ENCODE measurements around the gene DOCK2. TPM values are rescaled to one million over a fixed set of nuclear protein-coding genes. Genes with fewer than 3 reads are reported as not detected.
A peak's percentile ranks its signal among the peaks of the same experiment; 100 is the strongest.

The DOCK2 gene
- total and polyA plus RNA-seq, 9 of the 15 experiments (the other 6 are each of a cell fraction or from before 2014, with no cell fraction given) = 4.5 to 42.6 (median 20.5) TPM

DNA sequence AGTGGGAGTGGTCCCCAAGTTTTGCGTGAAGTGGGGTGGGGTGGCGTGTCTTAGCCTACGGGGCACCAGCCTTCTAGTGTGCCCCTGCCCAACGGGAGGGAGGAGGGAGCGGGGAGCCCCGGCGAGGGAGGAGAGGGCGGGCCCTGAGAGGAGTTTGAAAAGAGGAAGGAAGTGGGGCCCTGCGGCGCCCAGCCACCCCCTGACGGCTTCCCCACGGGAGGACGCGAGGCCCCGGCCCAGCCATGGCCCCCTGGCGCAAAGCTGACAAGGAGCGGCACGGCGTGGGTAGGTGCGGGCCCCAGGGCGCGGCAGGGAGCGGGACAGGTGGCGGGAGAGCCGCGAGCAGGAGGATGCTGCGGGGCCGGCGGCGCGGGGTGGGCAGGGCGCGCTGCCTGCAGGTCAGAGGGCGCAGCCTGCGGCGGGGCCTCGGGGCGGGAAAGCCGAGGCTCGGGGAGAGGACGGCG is at the start of gene DOCK2 (continued):
- TF ChIP-seq NFIX (CRISPR knock-in tag; IDR thresholded peaks at IDR 0.05; ENCODE audit: low read depth) = no peak
- TF ChIP-seq ZNF347 (CRISPR knock-in tag; IDR thresholded peaks at IDR 0.05; ENCODE audit: low read depth) = no peak
- no peak for TF ChIP-seq KLF16 (IDR thresholded peaks at IDR 0.05)
- TF ChIP-seq ZBTB5 (IDR thresholded peaks at IDR 0.05) = no peak
- TF ChIP-seq MECOM (CRISPR knock-in tag; IDR thresholded peaks at IDR 0.05) = no peak
- no peak for TF ChIP-seq ZNF212 (CRISPR knock-in tag; IDR thresholded peaks at IDR 0.05)
- peak; percentile 85 for TF ChIP-seq ZNF263 (CRISPR knock-in tag; IDR thresholded peaks at IDR 0.05; ENCODE audit: borderline replicate concordance)
- TF ChIP-seq CCNT2 (IDR thresholded peaks at IDR 0.05; ENCODE audit: borderline replicate concordance, extremely low read depth, insufficient read length, low read depth, low read length) = peak; percentile 36
- TF ChIP-seq, protein P1, sequence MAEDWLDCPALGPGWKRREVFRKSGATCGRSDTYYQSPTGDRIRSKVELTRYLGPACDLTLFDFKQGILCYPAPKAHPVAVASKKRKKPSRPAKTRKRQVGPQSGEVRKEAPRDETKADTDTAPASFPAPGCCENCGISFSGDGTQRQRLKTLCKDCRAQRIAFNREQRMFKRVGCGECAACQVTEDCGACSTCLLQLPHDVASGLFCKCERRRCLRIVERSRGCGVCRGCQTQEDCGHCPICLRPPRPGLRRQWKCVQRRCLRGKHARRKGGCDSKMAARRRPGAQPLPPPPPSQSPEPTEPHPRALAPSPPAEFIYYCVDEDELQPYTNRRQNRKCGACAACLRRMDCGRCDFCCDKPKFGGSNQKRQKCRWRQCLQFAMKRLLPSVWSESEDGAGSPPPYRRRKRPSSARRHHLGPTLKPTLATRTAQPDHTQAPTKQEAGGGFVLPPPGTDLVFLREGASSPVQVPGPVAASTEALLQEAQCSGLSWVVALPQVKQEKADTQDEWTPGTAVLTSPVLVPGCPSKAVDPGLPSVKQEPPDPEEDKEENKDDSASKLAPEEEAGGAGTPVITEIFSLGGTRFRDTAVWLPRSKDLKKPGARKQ (CRISPR knock-in tag; IDR thresholded peaks at IDR 0.05) = no peak
- no peak for TF ChIP-seq STAG1 (CRISPR knock-in tag; IDR thresholded peaks at IDR 0.05; ENCODE audit: borderline replicate concordance)
- no peak for TF ChIP-seq RBM39 (optimal IDR thresholded peaks at IDR 0.05; ENCODE audit: low read depth, low read length)
- no peak for TF ChIP-seq ZNF445 (CRISPR knock-in tag; IDR thresholded peaks at IDR 0.05; ENCODE audit: low read depth)
- no peak for TF ChIP-seq NBN (IDR thresholded peaks at IDR 0.05; ENCODE audit: low read depth)
- TF ChIP-seq GATA2 (CRISPR knock-in tag; IDR thresholded peaks at IDR 0.05) = no peak
- no peak for TF ChIP-seq POLR2H (tag; IDR thresholded peaks at IDR 0.05; ENCODE audit: low read depth)
- TF ChIP-seq, protein P2, sequence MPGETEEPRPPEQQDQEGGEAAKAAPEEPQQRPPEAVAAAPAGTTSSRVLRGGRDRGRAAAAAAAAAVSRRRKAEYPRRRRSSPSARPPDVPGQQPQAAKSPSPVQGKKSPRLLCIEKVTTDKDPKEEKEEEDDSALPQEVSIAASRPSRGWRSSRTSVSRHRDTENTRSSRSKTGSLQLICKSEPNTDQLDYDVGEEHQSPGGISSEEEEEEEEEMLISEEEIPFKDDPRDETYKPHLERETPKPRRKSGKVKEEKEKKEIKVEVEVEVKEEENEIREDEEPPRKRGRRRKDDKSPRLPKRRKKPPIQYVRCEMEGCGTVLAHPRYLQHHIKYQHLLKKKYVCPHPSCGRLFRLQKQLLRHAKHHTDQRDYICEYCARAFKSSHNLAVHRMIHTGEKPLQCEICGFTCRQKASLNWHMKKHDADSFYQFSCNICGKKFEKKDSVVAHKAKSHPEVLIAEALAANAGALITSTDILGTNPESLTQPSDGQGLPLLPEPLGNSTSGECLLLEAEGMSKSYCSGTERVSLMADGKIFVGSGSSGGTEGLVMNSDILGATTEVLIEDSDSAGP (CRISPR knock-in tag; IDR thresholded peaks at IDR 0.05) = no peak
- no peak for TF ChIP-seq KDM1A (IDR thresholded peaks at IDR 0.05)
- 0 out of 2 replicates have a peak, but pooled peaks have one; percentile 7 for TF ChIP-seq E2F4 (CRISPR knock-in tag; IDR thresholded peaks at IDR 0.05; ENCODE audit: low read depth)
- no peak for TF ChIP-seq ZNF12 (CRISPR knock-in tag; IDR thresholded peaks at IDR 0.05)
- no peak for TF ChIP-seq C11orf30 (IDR thresholded peaks at IDR 0.05; ENCODE audit: low read depth)
- TF ChIP-seq TARDBP (IDR thresholded peaks at IDR 0.05) = no peak
- TF ChIP-seq RFX7 (CRISPR knock-in tag; IDR thresholded peaks at IDR 0.05) = no peak
- no peak for TF ChIP-seq POLR2B (IDR thresholded peaks at IDR 0.05; ENCODE audit: low read depth, partially characterized antibody)
- TF ChIP-seq ZNF324 (CRISPR knock-in tag; IDR thresholded peaks at IDR 0.05) = no peak
- TF ChIP-seq MEF2A (IDR thresholded peaks at IDR 0.05; ENCODE audit: control insufficient read depth, low read depth, low read length) = no peak

Data from K562 (cell line).